C4-2B (cell line): ENCODE results near the gene TMX3.

Source experiments
- CTCF ChIP-seq: fragments of 450-650 bp; conservative IDR thresholded peaks from 2 replicates; pipeline ENCODE4 v1.5.1; 2017; ENCODE audit warnings: mild to moderate bottlenecking
- ZFX ChIP-seq: fragments of 450-650 bp; IDR thresholded peaks from 2 replicates; pipeline ENCODE4 v1.6.1; 2017

GRCh38 chr18:68703326-68703725 is 11.6 kb downstream of the TMX3 start:
- TF ChIP-seq CTCF (no peak), ZFX (no peak)
